ENCODE data around the gene NSUN7. TPM values are rescaled to one million over a fixed set of nuclear protein-coding genes. Genes with fewer than 3 reads are reported as not detected.

The NSUN7 gene
- total RNA-seq, 2 donors from 2014 or later, result 17.9 to 29.6 TPM

DNA sequence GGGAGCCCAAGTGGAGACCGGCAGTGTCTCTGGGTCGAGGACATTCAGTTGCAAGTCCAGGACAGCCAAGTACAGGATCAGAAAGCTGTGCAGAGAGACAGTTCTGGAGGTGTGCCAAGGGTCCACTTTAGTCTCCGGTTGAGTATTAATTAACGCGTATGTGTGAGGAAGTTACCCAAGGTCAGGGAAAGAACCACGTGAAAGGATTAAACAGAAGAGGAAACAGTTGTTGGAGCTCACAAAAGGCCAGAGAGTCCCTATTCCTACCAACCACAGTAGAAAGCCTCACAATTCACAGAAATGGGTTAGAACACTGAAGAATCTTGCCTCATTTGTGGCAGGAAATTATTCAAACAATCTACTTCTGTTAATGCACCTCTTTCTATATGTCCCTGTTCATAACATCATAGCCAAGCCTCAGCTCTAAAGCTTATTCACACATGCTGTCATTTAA lies 17.9 kb upstream of the NSUN7 start:
- Mint-ChIP-seq H3K4me1 (peaks cover 12% of the 10 kb centered on the region), H3K27me3 (ENCODE audit: insufficient read depth) (no peaks in the 10 kb centered on the region), H3K9me3 (no peaks in the 10 kb centered on the region), H3K4me3 (no peak overlapping the region), H3K27ac (no peak overlapping the region), H3K36me3 (ENCODE audit: low read depth) (no peaks in the 10 kb centered on the region)
- H3K4me3 ChIP-seq (ENCODE audit: low read length), result no peak overlapping the region
- WGBS, 2 experiments (ENCODE audit: insufficient coverage in 1 of 2, insufficient read length in 1 of 2), result 94 to 98% methylated on average over 6 of the region's 6 CpGs
- TF ChIP-seq, protein P1, sequence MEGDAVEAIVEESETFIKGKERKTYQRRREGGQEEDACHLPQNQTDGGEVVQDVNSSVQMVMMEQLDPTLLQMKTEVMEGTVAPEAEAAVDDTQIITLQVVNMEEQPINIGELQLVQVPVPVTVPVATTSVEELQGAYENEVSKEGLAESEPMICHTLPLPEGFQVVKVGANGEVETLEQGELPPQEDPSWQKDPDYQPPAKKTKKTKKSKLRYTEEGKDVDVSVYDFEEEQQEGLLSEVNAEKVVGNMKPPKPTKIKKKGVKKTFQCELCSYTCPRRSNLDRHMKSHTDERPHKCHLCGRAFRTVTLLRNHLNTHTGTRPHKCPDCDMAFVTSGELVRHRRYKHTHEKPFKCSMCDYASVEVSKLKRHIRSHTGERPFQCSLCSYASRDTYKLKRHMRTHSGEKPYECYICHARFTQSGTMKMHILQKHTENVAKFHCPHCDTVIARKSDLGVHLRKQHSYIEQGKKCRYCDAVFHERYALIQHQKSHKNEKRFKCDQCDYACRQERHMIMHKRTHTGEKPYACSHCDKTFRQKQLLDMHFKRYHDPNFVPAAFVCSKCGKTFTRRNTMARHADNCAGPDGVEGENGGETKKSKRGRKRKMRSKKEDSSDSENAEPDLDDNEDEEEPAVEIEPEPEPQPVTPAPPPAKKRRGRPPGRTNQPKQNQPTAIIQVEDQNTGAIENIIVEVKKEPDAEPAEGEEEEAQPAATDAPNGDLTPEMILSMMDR (conservative IDR thresholded peaks at IDR 0.05), result no peak
- no peak for DNase-seq
- no peak overlapping the region for H3K27ac ChIP-seq (ENCODE audit: low read depth, low read length)
- H3K9ac ChIP-seq (ENCODE audit: extremely low read depth, low read length, poor library complexity, severe bottlenecking), result no peak overlapping the region
- no peaks in the 10 kb centered on the region for H3K9me3 ChIP-seq (ENCODE audit: control insufficient read depth, low read length)
- no peaks in the 10 kb centered on the region for H3K27me3 ChIP-seq (ENCODE audit: control insufficient read depth, insufficient read depth, low read length, poor library complexity, severe bottlenecking)
- H3K36me3 ChIP-seq (ENCODE audit: control insufficient read depth, insufficient read depth, low read length), result no peaks in the 10 kb centered on the region
- H3K4me1 ChIP-seq (ENCODE audit: control insufficient read depth, insufficient read depth, low read length), result no peaks in the 10 kb centered on the region

DNA sequence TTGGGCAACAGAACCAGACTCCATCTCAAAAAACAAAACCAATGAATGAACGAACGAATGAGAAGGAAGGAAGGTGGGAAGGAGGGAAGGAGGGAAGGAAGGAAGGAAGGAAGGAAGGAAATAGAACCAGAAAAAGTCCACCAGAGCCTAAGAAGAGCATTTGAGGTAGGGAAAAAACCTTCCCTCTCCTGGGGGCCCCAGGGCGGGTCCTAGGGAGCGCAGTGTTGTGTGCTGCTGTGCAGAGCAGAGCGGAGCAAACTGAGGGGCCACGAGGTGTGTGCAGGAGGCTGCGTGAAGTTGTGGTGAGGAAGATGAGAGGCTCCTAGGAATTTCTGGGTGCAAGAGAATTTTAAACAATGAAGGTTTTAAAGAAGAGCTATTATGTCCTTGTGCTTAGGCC lies 16.0 kb upstream of the NSUN7 start:
- H3K4me1 Mint-ChIP-seq, result peaks cover 8% of the 10 kb centered on the region
- H3K9me3 ChIP-seq (ENCODE audit: control insufficient read depth, low read length), result no peaks in the 10 kb centered on the region
- TF ChIP-seq, protein P1 (conservative IDR thresholded peaks at IDR 0.05), result no peak
- 89% methylated on average over 7 of the region's 7 CpGs; no CpG with 5 or more reads in 1 of the 2 experiments for WGBS, 2 experiments (ENCODE audit: insufficient coverage in 1 of 2, insufficient read length in 1 of 2)
- no peak overlapping the region for H3K4me3 Mint-ChIP-seq
- H3K27me3 Mint-ChIP-seq (ENCODE audit: insufficient read depth), result no peaks in the 10 kb centered on the region
- H3K27me3 ChIP-seq (ENCODE audit: control insufficient read depth, insufficient read depth, low read length, poor library complexity, severe bottlenecking), result no peaks in the 10 kb centered on the region
- no peak overlapping the region for H3K4me3 ChIP-seq (ENCODE audit: low read length)
- DNase-seq, result no peak
- no peak overlapping the region for H3K27ac ChIP-seq (ENCODE audit: low read depth, low read length)
- no peaks in the 10 kb centered on the region for H3K9me3 Mint-ChIP-seq
- H3K4me1 ChIP-seq (ENCODE audit: control insufficient read depth, insufficient read depth, low read length), result no peaks in the 10 kb centered on the region
- no peak overlapping the region for H3K27ac Mint-ChIP-seq
- H3K36me3 ChIP-seq (ENCODE audit: control insufficient read depth, insufficient read depth, low read length), result no peaks in the 10 kb centered on the region
- no peaks in the 10 kb centered on the region for H3K36me3 Mint-ChIP-seq (ENCODE audit: low read depth)
- H3K9ac ChIP-seq (ENCODE audit: extremely low read depth, low read length, poor library complexity, severe bottlenecking), result no peak overlapping the region

- Histone ChIP-seq H3K9ac (ENCODE audit: extremely low read depth, low read length, poor library complexity, severe bottlenecking) (no peak overlapping the region), H3K4me1 (ENCODE audit: control insufficient read depth, insufficient read depth, low read length) (no peaks in the 10 kb centered on the region), H3K36me3 (ENCODE audit: control insufficient read depth, insufficient read depth, low read length) (no peaks in the 10 kb centered on the region), H3K9me3 (ENCODE audit: control insufficient read depth, low read length) (no peaks in the 10 kb centered on the region), H3K4me3 (ENCODE audit: low read length) (no peak overlapping the region), H3K27ac (ENCODE audit: low read depth, low read length) (no peak overlapping the region), H3K27me3 (ENCODE audit: control insufficient read depth, insufficient read depth, low read length, poor library complexity, severe bottlenecking) (no peaks in the 10 kb centered on the region)
- WGBS, 2 experiments (ENCODE audit: insufficient coverage in 1 of 2, insufficient read length in 1 of 2), result 87 to 88% methylated on average over 4 to 5 of the region's 5 CpGs
- DNase-seq, result no peak
- no peaks in the 10 kb centered on the region for H3K9me3 Mint-ChIP-seq
- no peak overlapping the region for H3K4me3 Mint-ChIP-seq
- H3K27me3 Mint-ChIP-seq (ENCODE audit: insufficient read depth), result no peaks in the 10 kb centered on the region
- H3K36me3 Mint-ChIP-seq (ENCODE audit: low read depth), result no peaks in the 10 kb centered on the region
- no peak overlapping the region for H3K27ac Mint-ChIP-seq
- TF ChIP-seq, protein P1 (conservative IDR thresholded peaks at IDR 0.05), result no peak
- peaks cover 8% of the 10 kb centered on the region for H3K4me1 Mint-ChIP-seq
These were observed 15.3 kb upstream of the NSUN7 start for GRCh38 chr4:40734497-40734896.

Data from endodermal cell (in vitro differentiated cells).